Kidney epithelial cell (primary cell): ENCODE data around the gene CYP27C1. TPM values are rescaled to one million over a fixed set of nuclear protein-coding genes. Genes with fewer than 3 reads are reported as not detected.

Experiments
- DNase-seq: peaks from one replicate; pipeline ENCODE4 v3.0.0-alpha.2; 2010; ENCODE audit warnings: low read depth
- H3K27me3 ChIP-seq: 2 replicates; pipeline ENCODE4 v1.6.0; 2011; ENCODE audit warnings: low read length; ENCODE audit not compliant: control insufficient read depth, insufficient read depth
- H3K36me3 ChIP-seq: 2 replicates; pipeline ENCODE4 v1.5.1; 2011; ENCODE audit warnings: low read length; ENCODE audit not compliant: control insufficient read depth, insufficient read depth
- H3K4me3 ChIP-seq: 2 replicates; pipeline ENCODE4 v1.5.1; 2011; ENCODE audit warnings: low read depth, mild to moderate bottlenecking, control low read depth, low read length
- total RNA-seq: library from RNA; depleted of rRNA; stranded (reverse); fragments of >200 nt; gene quantifications from 2 replicates; pipeline ENCODE4 v1.2.3, GENCODE V29; 2015
- TF ChIP-seq, protein P1 (sequence below): IDR thresholded peaks from 2 replicates; pipeline ENCODE4 v1.5.1; 2011; ENCODE audit warnings: mild to moderate bottlenecking, moderate library complexity, low read length, control low read depth, inconsistent platforms; ENCODE audit not compliant: insufficient read depth, poor library complexity, severe bottlenecking

CYP27C1 gene
- total RNA-seq, 1 donor from 2014 or later: 2.3 TPM

DNA sequence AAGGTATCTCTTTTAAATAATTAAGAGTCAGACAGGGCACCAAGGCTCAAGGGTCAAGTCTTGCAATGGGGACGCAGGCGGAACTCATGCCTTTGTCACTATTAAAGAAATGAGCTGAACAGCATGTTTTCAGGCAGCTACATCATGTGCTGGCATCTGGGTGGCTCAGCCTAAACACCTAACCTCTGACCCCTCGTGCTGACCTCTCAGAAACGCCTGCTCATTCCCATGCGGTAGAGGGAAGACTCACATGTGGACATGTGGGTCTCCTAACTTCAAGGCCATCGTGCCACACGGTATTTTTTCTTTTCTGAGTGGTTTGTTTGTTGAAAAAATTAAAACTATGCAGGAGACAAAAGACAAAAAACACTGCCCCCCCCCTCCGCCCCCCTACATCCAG lies 31.3 kb downstream of the CYP27C1 start:
- Histone ChIP-seq H3K36me3 (no peaks in the 10 kb centered on the region), H3K27me3 (no peaks in the 10 kb centered on the region), H3K4me3 (no peak overlapping the region)
- TF ChIP-seq, protein P1, sequence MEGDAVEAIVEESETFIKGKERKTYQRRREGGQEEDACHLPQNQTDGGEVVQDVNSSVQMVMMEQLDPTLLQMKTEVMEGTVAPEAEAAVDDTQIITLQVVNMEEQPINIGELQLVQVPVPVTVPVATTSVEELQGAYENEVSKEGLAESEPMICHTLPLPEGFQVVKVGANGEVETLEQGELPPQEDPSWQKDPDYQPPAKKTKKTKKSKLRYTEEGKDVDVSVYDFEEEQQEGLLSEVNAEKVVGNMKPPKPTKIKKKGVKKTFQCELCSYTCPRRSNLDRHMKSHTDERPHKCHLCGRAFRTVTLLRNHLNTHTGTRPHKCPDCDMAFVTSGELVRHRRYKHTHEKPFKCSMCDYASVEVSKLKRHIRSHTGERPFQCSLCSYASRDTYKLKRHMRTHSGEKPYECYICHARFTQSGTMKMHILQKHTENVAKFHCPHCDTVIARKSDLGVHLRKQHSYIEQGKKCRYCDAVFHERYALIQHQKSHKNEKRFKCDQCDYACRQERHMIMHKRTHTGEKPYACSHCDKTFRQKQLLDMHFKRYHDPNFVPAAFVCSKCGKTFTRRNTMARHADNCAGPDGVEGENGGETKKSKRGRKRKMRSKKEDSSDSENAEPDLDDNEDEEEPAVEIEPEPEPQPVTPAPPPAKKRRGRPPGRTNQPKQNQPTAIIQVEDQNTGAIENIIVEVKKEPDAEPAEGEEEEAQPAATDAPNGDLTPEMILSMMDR: no peak
- DNase-seq: no peak

DNA sequence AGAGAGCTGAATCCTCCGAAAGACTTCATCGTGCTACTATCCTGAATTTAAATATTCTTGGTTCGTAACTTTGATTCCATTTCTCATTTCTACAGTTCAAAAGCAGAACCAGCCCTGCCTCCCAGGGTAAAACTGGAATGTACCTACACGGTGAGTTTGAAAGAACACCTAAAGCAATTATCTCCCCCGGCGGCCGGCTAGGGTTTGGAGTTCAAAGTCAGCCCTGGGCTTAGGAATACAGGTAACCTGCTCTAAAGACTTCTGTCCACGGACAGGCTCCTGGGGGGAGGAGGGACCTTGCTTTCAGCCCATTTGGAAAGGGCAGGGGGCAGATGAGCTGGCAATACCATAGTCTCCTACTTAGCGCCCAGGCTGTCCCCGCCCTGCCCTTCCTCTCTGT lies 32.3 kb downstream of the CYP27C1 start:
- Histone ChIP-seq H3K4me3 (no peak overlapping the region), H3K36me3 (no peaks in the 10 kb centered on the region), H3K27me3 (no peaks in the 10 kb centered on the region)
- DNase-seq: no peak
- TF ChIP-seq, protein P1: no peak

DNA sequence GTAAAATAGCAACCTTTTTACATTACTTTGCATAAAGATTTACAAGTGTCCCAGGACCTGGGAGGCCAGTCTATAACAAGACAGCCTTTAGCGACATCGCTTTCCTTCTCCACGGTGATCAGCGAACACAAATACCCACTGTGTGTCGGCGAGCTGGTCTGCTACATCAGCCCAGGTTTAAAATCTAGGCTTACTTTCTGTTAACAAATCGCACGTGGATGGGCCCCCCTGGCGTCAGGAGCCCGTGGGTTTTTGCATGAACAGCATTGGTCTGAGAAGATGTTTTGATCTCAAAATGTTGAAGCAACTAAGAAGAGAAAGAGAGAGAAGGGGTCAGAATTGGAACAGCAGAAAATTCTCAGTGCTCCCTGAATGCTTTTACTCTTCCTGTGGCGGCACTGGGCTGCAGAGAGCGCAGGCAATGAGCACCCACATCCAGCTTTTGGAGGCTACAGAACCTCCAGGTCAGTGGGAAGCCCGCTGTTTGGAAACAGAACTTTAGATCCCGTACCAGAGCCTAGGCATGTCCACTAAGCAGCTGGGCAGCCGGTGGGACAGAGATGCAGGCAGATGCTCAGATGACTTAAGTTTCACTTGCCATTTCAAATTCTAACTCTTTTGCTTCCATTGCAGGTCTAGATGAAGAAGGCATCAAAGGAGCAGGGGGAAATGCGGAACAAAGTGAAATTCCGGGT lies 32.9 kb downstream of the CYP27C1 start:
- DNase-seq: no peak
- H3K27me3 ChIP-seq: no peaks in the 10 kb centered on the region
- TF ChIP-seq, protein P1: no peak
- no peaks in the 10 kb centered on the region for H3K36me3 ChIP-seq
- no peak overlapping the region for H3K4me3 ChIP-seq

DNA sequence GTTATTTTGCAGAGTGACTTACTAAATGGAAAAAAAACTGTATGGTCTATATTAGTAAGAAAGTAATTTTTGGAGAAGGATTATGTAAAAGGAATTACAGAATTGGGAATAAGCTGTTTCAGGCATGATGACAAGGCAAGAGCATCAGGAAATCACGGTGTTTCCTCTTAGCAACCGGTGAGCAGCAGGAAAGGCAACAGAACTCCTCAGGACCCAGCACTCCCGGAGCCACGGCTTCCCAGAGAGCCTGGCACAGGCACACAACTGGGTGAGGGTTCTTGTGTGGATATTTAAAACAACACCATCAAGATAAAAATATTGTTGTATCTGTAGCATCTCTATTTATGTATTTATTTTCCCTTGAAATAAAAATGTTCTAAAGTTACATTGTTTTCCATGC lies 34.4 kb downstream of the CYP27C1 start:
- no peaks in the 10 kb centered on the region for H3K36me3 ChIP-seq
- no peak for DNase-seq
- H3K4me3 ChIP-seq: no peak overlapping the region
- H3K27me3 ChIP-seq: no peaks in the 10 kb centered on the region
- TF ChIP-seq, protein P1: no peak

DNA sequence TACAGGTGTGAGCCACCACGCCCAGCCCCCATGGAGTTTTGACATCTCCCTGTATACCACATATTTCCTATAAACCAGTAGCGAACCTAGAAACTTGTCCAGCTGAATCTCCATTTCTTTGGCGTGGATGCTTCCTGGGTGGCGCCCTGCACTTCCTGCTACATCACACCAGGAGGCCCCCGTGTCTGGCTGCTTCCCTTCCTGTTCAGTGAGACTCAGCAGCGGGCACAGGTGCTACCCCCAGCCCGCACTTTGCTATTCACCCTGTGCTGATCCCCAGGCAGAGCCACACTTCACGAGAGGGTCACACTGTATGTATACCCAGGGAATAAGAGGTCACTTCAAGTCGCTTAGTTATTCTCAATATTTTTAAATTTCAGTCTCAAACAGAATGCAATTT lies 35.0 kb downstream of the CYP27C1 start:
- DNase-seq: no peak
- Histone ChIP-seq H3K27me3 (no peaks in the 10 kb centered on the region), H3K36me3 (no peaks in the 10 kb centered on the region), H3K4me3 (no peak overlapping the region)
- TF ChIP-seq, protein P1: no peak

DNA sequence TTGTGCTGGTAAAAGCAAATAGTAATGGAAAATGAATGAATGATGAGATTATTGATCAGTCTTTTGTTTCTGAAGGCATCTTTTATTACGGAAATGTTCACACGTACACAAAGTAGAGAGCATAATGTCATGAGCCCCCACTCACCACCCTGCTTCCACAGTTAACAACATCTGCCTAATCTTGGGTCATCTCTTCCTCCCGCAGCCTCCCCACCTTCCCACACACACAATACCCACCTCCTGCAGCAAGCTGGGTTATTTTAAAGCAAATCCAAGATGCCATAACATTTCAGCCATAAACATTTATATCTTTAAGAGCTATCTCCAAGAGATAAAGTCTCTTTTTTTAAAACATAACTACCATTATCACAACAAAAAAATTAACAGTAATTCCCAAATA lies 36.3 kb downstream of the CYP27C1 start:
- DNase-seq: no peak
- TF ChIP-seq, protein P1: no peak
- Histone ChIP-seq H3K4me3 (no peak overlapping the region), H3K36me3 (no peaks in the 10 kb centered on the region), H3K27me3 (no peaks in the 10 kb centered on the region)
